Right cardiac atrium (tissue), 5 donors: ENCODE results near the gene MEIOB. TPM values are rescaled to one million over a fixed set of nuclear protein-coding genes. Genes with fewer than 3 reads are reported as not detected.

Experiments used
- ATAC-seq, 2 donors: fragments of 200-7000 bp; cut with Tn5 transposase; one replicate each; pipeline versions ENCODE4 v1.8.0 to v1.9.1; 2020; ENCODE audit warnings: moderate library complexity in 2 of 2, mild to moderate bottlenecking in 1 of 2
- DNase-seq, 3 donors: peaks; one replicate each; pipeline ENCODE4 v3.0.0-alpha.2; 2020
- H3K27ac ChIP-seq: one replicate; pipeline ENCODE4 v1.5.1; 2013; ENCODE audit warnings: mild to moderate bottlenecking, low read length, control low read depth, moderate library complexity
- H3K27me3 ChIP-seq: one replicate; pipeline ENCODE4 v1.6.1; 2013; ENCODE audit not compliant: control insufficient read depth, insufficient read depth
- H3K4me1 ChIP-seq: one replicate; pipeline ENCODE4 v1.6.1; 2013; ENCODE audit warnings: low read length; ENCODE audit not compliant: control insufficient read depth, insufficient read depth
- H3K4me3 ChIP-seq: one replicate; pipeline ENCODE4 v1.5.1; 2013; ENCODE audit warnings: low read length, control low read depth
- H3K9me3 ChIP-seq: one replicate; pipeline ENCODE4 v1.6.1; 2013; ENCODE audit warnings: low read length; ENCODE audit not compliant: control insufficient read depth
- WGBS: extraction: QIAGEN DNeasy Blood & Tissue Kit; methylation state at CpG from one replicate; pipeline ENCODE4 v1.1.7; 2013; 5-methylcytosine and 5-hydroxymethylcytosine counted together
- intact Hi-C, 4 donors: fragments of 100-400 bp; cut with DNase I; formaldehyde crosslinking; loops; one replicate each; pipeline versions ENCODE4 v1.11.0 to v1.14.0; 2022 to 2023
- polyA plus RNA-seq: library from polyadenylated mRNA; stranded (reverse); fragments of 200-250 nt; gene quantifications from one replicate; pipeline ENCODE4 v1.2.3, GENCODE V29; 2013
- total RNA-seq, 4 donors: library from RNA; stranded (reverse); fragmentation: NEBNext Ultra II Directional; extraction: Animal tissue kit (Norgen Biotek cat#: 25700); gene quantifications; one replicate each; pipeline ENCODE4 v1.2.1, GENCODE V29; 2021
- donor health status: healthy with polysubstance abuse.
- donor health status: DM: no; HTN: yes; CAD: no.
- donor health status: DM: no; HTN: no; CAD: no.
- donor health status: DM: no; HTN: yes; CAD: no; lungs with severe emphysema.
- donor health status: DM: yes; HTN: yes; CAD: no.

The MEIOB gene
- total and polyA plus RNA-seq, 5 donors: not detected

DNA sequence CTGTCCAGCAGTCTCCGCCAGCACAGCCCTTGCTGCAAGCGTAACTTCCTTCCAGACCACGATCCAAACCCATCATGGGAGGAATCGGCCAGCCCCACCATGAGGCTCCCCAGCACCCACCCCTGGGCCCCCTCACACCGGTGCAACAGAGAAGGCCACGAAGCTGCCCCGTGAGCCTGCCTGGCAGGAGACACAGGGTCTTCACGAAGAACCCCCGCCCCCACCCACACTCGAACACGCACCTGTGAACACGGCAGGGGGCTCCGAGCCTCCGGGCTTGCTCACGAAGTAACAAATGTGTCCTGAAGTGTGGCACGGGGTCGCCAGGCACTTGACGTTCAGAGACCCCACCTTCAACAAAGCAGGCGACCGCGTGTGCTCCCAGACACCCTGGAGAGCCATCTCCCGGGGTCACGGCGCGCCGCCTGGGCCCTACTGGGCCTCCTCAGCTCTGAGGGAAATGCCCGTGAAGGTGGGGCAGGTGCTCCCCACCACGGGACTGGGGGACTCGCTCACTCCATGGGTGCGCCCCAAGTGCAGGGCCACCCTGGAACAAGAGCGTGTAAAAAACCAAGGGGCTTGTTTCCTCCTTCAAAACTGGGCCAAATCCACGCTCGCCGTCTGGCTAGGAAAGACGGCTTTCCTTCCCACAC lies 53.0 kb downstream of the MEIOB start:
- 95% methylated on average over 35 of the region's 35 CpGs for WGBS
- ATAC-seq (no peak), DNase-seq (peak in 1 of 3 donors; percentile 58)
- Histone ChIP-seq H3K4me3 (no peak overlapping the region), H3K4me1 (no peaks in the 10 kb centered on the region), H3K27me3 (no peaks in the 10 kb centered on the region), H3K27ac (no peak overlapping the region), H3K9me3 (no peaks in the 10 kb centered on the region)
- intact Hi-C loops: no loop called here

DNA sequence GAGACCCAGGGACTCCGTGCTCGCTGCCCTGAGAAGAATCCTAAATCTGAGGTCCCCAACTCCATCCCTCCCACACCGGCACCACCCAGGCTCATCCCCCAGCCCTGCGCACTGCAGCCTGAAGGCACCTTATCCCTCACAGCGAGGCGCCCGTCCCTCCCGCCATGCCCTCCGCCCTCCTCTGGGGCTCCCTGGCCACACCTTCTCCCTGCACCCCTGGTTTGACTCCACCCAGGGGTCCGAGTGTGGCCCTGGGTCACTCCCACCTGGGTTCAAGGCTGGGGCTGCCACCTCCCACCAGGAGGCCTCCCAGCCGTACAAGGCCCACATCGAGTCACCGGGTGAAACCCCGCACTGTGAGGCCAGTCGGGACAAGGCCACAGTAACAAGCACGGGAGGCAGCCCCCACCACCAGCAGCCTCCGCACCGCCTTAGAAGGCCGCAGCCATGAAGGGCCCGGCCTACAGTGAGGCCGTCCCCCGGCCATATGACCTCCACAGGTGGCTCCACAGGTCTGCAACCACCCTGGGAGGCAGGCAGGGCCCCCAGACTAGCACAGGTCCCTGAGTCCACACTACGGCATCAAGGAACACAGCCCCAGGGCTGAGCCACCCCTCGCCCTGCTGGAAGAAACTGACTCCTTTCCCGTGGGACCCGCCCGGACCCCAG lies 53.6 kb downstream of the MEIOB start:
- ATAC-seq: no peak
- WGBS: 95% methylated on average over 27 of the region's 27 CpGs
- no peaks in the 10 kb centered on the region for H3K4me1 ChIP-seq
- no peaks in the 10 kb centered on the region for H3K9me3 ChIP-seq
- no peaks in the 10 kb centered on the region for H3K27me3 ChIP-seq
- no peak overlapping the region for H3K27ac ChIP-seq
- peak in 1 of 3 donors; percentile 49 for DNase-seq
- intact Hi-C loops: no loop called here
- H3K4me3 ChIP-seq: no peak overlapping the region

DNA sequence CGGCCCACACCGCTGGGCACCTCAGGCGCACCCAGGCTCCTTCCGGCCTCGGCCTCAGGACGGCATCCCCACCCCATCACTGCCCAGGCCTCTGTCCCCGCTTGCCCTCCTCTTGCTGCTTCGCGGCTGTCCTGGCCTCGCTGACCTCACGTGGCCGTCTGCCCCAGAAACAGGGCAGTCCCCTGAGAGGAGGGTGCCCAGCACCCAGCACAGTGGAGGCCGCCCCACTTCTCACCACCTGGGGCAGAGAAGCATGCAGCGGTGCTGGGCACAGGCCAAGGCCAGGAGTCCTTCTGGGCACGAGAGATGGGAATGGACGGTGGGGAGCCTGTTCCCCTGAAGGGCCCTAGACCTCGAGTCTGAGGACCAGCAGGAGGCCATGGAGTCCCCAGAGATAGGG lies 54.2 kb downstream of the MEIOB start:
- Histone ChIP-seq H3K9me3 (no peaks in the 10 kb centered on the region), H3K27me3 (no peaks in the 10 kb centered on the region), H3K4me3 (no peak overlapping the region), H3K27ac (no peak overlapping the region), H3K4me1 (no peaks in the 10 kb centered on the region)
- intact Hi-C loops: no loop called here
- DNase-seq: no peak
- WGBS: 93% methylated on average over 17 of the region's 17 CpGs
- no peak for ATAC-seq

DNA sequence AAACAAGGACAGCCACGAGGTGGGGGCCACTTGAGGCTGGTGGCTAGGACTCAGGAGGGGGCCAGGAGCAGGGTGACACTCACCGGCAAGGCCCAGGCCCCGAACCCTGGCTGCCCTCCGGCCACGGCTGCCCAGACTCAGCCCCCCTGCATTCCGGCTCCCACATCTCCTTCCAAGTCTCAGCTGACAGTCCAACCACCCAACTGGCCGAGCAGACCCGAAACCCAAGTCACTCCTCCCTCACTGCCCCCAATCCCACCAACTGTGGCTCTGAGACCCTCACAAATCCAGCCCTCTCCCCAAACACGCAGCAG lies 54.7 kb downstream of the MEIOB start:
- no peak overlapping the region for H3K27ac ChIP-seq
- ATAC-seq (no peak), DNase-seq (no peak)
- intact Hi-C loops: no loop called here
- no peaks in the 10 kb centered on the region for H3K4me1 ChIP-seq
- 93% methylated on average over 9 of the region's 9 CpGs for WGBS
- H3K9me3 ChIP-seq: no peaks in the 10 kb centered on the region
- H3K27me3 ChIP-seq: no peaks in the 10 kb centered on the region
- H3K4me3 ChIP-seq: no peak overlapping the region

DNA sequence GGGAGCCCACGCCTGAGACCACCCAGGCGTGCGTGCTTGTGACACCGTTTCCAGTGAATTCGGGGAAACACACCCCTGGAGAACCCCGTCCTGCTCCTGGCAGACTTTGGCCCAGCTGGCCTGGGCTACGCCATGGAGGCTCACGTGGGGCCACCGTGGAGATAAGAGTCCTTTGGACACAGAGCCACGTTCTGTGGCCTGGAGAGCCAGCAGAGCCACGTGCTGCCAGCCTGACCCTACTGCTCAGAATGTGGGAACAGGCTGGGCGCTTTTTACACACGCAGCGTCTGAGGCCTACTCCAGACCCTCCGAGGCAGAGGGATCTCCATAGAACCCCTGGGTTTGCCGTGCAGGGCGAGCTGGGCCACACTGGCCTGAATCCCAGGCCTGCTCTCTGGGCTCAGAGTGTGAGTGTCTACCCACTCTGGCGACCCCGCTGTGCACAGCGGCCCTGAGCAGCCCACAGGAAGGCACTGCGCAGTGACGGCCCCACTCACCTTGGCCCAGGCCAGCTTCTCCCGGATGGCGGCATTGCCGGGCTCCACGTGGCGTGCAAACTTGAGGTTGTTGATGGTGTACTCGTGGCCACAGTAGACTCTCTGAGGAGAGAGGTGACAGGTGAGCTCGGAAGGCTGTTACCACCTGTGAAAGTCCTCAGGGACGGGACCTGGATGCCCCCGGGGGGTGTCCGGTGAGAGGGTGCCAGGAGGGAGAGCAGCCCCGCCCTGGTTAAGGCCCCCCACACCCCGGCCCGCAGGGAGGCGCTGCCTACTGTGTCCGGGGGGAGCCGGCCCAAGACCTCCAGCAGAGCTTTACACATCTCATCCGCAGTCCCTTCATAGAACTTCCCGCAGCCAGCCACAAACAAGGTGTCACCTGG lies 55.3 kb downstream of the MEIOB start:
- WGBS: 93% methylated on average over 40 of the region's 40 CpGs
- no peak for ATAC-seq
- Histone ChIP-seq H3K27ac (no peak overlapping the region), H3K27me3 (no peaks in the 10 kb centered on the region), H3K9me3 (no peaks in the 10 kb centered on the region), H3K4me3 (no peak overlapping the region), H3K4me1 (no peaks in the 10 kb centered on the region)
- intact Hi-C loops: no loop called here
- DNase-seq: peak in 1 of 3 donors; percentile 46

DNA sequence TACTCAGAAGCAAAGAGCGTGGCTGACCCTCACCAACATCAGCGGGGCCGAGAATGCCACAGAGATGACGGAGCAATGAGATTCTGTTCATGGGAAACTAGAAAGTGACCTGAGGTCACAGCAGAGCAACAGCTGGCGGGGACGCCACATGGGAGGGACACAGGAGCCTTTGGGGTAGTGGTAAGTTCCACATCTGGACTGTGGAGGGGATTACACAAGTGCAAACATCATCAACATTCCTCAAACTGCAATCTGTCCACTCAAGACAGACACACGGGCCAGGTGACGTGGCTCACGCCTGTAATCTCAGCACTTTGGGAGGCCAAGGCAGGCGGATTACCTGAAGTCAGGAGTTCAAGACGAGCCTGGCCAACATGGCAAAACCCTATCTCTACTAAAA lies 56.5 kb downstream of the MEIOB start:
- Histone ChIP-seq H3K9me3 (no peaks in the 10 kb centered on the region), H3K27ac (no peak overlapping the region), H3K4me3 (no peak overlapping the region), H3K4me1 (no peaks in the 10 kb centered on the region), H3K27me3 (no peaks in the 10 kb centered on the region)
- ATAC-seq: no peak
- intact Hi-C loops: no loop called here
- WGBS: 90% methylated on average over 11 of the region's 11 CpGs
- no peak for DNase-seq

DNA sequence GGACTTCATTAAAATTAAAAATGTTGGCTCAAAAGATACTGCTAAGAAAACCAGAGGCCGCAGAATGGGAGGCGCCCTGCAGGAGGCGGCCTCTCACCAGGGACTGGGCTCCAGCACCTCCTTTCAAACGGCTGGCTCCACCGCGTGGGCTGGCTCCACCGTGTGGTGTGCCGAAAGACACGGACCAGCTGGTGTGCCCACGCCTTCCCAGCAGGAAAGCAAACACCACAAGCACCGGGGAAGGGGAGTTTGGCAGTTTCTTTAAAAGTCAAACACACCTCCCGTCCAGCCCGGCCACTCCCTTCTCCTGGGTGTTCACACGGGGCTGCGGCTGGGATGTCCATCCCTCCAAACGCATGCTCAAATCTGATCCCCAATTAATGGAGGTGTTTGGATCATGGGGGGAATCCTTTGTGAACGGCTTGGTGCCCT lies 59.2 kb downstream of the MEIOB start:
- peak; percentile 74 to 94 (median 92) for DNase-seq
- Histone ChIP-seq H3K27ac (no peak overlapping the region), H3K4me1 (no peaks in the 10 kb centered on the region), H3K4me3 (no peak overlapping the region), H3K9me3 (no peaks in the 10 kb centered on the region), H3K27me3 (no peaks in the 10 kb centered on the region)
- WGBS: 23% methylated on average over 17 of the region's 17 CpGs
- intact Hi-C loops: no loop called here
- ATAC-seq: peak; percentile 85 to 91

DNA sequence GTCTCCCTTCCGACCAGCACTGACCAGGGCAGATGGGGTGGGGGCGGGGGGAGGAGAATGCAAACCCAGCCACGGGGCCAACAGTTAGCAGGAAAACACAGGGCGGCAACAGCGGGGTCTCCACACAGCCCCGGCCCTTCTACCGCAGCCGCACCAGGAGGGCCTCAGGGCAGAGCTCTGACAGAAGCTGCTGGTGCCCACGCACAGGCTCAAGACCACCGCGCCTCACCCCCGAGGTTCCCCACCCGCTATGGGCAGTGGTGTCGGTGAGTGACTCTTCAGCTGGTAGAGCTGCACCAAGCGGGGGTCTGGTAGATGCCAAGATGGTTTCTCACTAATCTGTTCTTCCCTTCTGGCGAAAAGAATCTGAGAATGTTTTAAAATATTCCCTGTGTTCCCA lies 61.4 kb downstream of the MEIOB start:
- Histone ChIP-seq H3K27me3 (no peaks in the 10 kb centered on the region), H3K4me3 (no peak overlapping the region), H3K4me1 (no peaks in the 10 kb centered on the region), H3K27ac (no peak overlapping the region), H3K9me3 (no peaks in the 10 kb centered on the region)
- ATAC-seq (no peak), DNase-seq (peak in 1 of 3 donors; percentile 26)
- WGBS: 95% methylated on average over 16 of the region's 16 CpGs
- intact Hi-C loops: no loop called here

DNA sequence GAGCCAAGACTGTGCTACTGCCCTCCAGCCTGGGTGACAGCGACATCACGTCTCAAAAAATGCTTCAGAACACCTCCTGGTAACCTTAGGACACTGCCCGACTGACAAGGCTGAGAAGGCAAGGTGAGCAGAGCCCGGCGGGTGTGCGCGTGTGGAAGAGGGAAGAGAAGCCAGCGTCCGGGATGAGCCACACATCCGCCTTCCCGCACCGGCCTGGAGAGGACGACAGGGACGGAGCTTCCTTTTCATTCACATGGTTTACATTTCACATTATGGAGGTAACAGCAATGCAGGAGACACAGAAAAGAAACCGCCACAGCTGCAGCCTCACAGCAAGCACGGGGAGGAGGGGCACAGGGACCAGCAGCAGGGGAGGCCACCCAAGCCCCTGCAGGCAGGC lies 61.9 kb downstream of the MEIOB start:
- Histone ChIP-seq H3K9me3 (no peaks in the 10 kb centered on the region), H3K27me3 (no peaks in the 10 kb centered on the region), H3K4me3 (no peak overlapping the region), H3K27ac (no peak overlapping the region), H3K4me1 (no peaks in the 10 kb centered on the region)
- 93% methylated on average over 16 of the region's 16 CpGs for WGBS
- ATAC-seq (no peak), DNase-seq (peak in 1 of 3 donors; percentile 16)
- intact Hi-C loops: no loop called here

DNA sequence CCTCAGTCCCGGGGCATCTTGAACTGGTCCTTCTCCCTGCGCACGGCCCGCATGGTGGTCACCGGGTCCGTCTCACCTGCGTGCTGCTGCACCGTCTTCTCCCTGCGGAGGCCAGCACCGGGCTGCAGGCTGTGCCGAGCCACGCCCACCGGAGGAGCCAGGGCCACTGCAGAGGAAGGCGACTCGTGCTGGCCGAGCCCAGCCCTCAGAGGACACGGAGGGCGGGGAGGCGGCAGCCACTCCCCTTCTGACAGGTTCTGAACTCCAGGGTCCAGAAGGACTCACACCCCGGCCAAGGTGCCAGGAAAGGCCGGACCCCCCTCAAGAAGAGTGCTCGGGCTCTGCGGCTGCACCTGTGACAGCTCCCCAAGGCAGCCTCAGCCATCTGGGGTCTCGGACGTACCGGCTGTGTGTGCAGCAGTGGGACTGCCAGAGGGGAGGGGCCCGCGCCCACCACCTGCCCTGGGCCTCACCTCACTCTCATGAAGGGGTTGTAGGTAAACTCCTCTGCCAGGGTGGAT lies 62.6 kb downstream of the MEIOB start:
- intact Hi-C loops: no loop called here
- Histone ChIP-seq H3K9me3 (no peaks in the 10 kb centered on the region), H3K4me3 (no peak overlapping the region), H3K27ac (no peak overlapping the region), H3K4me1 (no peaks in the 10 kb centered on the region), H3K27me3 (no peaks in the 10 kb centered on the region)
- ATAC-seq (no peak), DNase-seq (peak in 1 of 3 donors; percentile 49)
- 77% methylated on average over 28 of the region's 28 CpGs for WGBS

DNA sequence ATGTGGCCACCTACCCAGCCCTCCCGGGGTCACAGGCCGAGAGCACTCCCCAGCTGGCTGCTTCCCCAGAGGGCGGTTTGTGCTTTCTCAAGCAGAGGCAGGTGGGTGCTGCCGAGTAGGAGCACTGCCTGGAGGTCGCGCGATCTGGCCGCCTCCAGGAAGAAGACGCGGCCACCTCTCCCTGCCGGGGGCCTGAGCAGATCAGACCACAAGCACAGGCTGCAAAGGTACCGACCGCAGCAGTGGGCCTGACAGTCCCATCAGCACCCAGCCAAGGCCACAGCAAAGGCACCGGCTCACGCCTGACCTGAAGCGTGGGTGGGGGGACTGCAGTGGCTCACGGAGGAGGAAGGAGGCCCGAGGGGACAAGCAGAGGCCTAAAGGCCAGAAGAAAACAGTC lies 63.3 kb downstream of the MEIOB start:
- DNase-seq (peak in 1 of 3 donors; percentile 24), ATAC-seq (no peak)
- Histone ChIP-seq H3K27ac (no peak overlapping the region), H3K4me3 (no peak overlapping the region), H3K4me1 (no peaks in the 10 kb centered on the region), H3K9me3 (no peaks in the 10 kb centered on the region), H3K27me3 (no peaks in the 10 kb centered on the region)
- intact Hi-C loops: no loop called here
- 88% methylated on average over 18 of the region's 18 CpGs for WGBS
